ENCODE data around the gene RFPL3. TPM values are rescaled to one million over a fixed set of nuclear protein-coding genes. Genes with fewer than 3 reads are reported as not detected.

The RFPL3 gene
- polyA plus RNA-seq, 1 donor from 2014 or later = not detected

GRCh38 chr22:32313532-32313931, 44.1 kb upstream of the RFPL3 start:
- H4K20me1 ChIP-seq (ENCODE audit: insufficient read depth) = no peaks in the 10 kb centered on the region
- H3K9me3 ChIP-seq (ENCODE audit: low read length) = no peaks in the 10 kb centered on the region
- no peak overlapping the region for H3K4me2 ChIP-seq (ENCODE audit: low read length)
- no peaks in the 10 kb centered on the region for H3K36me3 ChIP-seq (ENCODE audit: insufficient read depth, low read length)
- H3K27ac ChIP-seq (ENCODE audit: low read length) = no peak overlapping the region
- H3K79me2 ChIP-seq (replicated peaks; ENCODE audit: insufficient read depth, low read length) = no peaks in the 10 kb centered on the region
- no peak overlapping the region for H3K4me3 ChIP-seq (ENCODE audit: low read length)
- H3F3A ChIP-seq (ENCODE audit: insufficient read depth, low read length, poor library complexity, severe bottlenecking) = no peaks in the 10 kb centered on the region
- TF ChIP-seq EP300 (conservative IDR thresholded peaks at IDR 0.05; ENCODE audit: poor library complexity, severe bottlenecking) (no peak), SMC3 (conservative IDR thresholded peaks at IDR 0.05; ENCODE audit: poor library complexity) (no peak), MXI1 (conservative IDR thresholded peaks at IDR 0.05; ENCODE audit: poor library complexity, severe bottlenecking) (no peak), RAD21 (conservative IDR thresholded peaks at IDR 0.05) (no peak), POLR2AphosphoS5 (IDR thresholded peaks at IDR 0.05) (no peak)
- TF ChIP-seq, protein P1, sequence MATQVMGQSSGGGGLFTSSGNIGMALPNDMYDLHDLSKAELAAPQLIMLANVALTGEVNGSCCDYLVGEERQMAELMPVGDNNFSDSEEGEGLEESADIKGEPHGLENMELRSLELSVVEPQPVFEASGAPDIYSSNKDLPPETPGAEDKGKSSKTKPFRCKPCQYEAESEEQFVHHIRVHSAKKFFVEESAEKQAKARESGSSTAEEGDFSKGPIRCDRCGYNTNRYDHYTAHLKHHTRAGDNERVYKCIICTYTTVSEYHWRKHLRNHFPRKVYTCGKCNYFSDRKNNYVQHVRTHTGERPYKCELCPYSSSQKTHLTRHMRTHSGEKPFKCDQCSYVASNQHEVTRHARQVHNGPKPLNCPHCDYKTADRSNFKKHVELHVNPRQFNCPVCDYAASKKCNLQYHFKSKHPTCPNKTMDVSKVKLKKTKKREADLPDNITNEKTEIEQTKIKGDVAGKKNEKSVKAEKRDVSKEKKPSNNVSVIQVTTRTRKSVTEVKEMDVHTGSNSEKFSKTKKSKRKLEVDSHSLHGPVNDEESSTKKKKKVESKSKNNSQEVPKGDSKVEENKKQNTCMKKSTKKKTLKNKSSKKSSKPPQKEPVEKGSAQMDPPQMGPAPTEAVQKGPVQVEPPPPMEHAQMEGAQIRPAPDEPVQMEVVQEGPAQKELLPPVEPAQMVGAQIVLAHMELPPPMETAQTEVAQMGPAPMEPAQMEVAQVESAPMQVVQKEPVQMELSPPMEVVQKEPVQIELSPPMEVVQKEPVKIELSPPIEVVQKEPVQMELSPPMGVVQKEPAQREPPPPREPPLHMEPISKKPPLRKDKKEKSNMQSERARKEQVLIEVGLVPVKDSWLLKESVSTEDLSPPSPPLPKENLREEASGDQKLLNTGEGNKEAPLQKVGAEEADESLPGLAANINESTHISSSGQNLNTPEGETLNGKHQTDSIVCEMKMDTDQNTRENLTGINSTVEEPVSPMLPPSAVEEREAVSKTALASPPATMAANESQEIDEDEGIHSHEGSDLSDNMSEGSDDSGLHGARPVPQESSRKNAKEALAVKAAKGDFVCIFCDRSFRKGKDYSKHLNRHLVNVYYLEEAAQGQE (IDR thresholded peaks at IDR 0.05; ENCODE audit: borderline replicate concordance) = no peak
- TF ChIP-seq, protein P2, sequence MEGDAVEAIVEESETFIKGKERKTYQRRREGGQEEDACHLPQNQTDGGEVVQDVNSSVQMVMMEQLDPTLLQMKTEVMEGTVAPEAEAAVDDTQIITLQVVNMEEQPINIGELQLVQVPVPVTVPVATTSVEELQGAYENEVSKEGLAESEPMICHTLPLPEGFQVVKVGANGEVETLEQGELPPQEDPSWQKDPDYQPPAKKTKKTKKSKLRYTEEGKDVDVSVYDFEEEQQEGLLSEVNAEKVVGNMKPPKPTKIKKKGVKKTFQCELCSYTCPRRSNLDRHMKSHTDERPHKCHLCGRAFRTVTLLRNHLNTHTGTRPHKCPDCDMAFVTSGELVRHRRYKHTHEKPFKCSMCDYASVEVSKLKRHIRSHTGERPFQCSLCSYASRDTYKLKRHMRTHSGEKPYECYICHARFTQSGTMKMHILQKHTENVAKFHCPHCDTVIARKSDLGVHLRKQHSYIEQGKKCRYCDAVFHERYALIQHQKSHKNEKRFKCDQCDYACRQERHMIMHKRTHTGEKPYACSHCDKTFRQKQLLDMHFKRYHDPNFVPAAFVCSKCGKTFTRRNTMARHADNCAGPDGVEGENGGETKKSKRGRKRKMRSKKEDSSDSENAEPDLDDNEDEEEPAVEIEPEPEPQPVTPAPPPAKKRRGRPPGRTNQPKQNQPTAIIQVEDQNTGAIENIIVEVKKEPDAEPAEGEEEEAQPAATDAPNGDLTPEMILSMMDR (IDR thresholded peaks at IDR 0.05; ENCODE audit: poor library complexity, severe bottlenecking) = no peak
- H2AFZ ChIP-seq (ENCODE audit: low read depth, low read length) = no peak overlapping the region
- H3K9me2 ChIP-seq (ENCODE audit: insufficient read depth, low read length) = no peaks in the 10 kb centered on the region
- no peaks in the 10 kb centered on the region for H3K27me3 ChIP-seq (ENCODE audit: insufficient read depth, low read depth, low read length)
- H3K9ac ChIP-seq (ENCODE audit: low read length) = no peak overlapping the region

DNA sequence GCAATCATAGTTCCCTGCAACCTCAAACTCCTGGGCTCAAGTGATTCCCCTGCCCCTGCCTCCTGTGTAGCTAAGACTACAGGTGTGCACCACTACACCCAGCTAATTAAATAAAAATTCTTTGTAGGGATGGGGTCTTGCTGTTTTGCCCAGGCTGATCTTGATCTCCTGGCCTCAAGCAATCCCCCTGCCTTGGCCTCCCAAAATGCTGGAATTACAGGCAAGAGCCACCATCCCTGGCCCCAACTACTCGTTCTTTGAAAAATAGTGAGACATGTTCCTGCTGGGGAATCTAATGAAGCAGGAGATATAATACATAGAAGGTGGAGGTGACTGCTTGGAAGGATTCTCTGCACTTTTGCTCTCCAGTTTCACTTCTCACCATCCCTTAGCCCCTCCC, 40.1 kb upstream of the RFPL3 start:
- Histone ChIP-seq H3K36me3 (ENCODE audit: insufficient read depth, low read length) (no peaks in the 10 kb centered on the region), H3K27ac (ENCODE audit: low read length) (no peak overlapping the region), H3K27me3 (ENCODE audit: insufficient read depth, low read depth, low read length) (no peaks in the 10 kb centered on the region), H3K9me3 (ENCODE audit: low read length) (no peaks in the 10 kb centered on the region), H2AFZ (ENCODE audit: low read depth, low read length) (no peak overlapping the region), H3K9ac (ENCODE audit: low read length) (no peak overlapping the region), H3K79me2 (replicated peaks; ENCODE audit: insufficient read depth, low read length) (no peaks in the 10 kb centered on the region), H3K9me2 (ENCODE audit: insufficient read depth, low read length) (no peaks in the 10 kb centered on the region), H3K4me2 (ENCODE audit: low read length) (no peak overlapping the region), H3K4me3 (ENCODE audit: low read length) (no peak overlapping the region), H4K20me1 (ENCODE audit: insufficient read depth) (no peaks in the 10 kb centered on the region), H3F3A (ENCODE audit: insufficient read depth, low read length, poor library complexity, severe bottlenecking) (no peaks in the 10 kb centered on the region)
- TF ChIP-seq EZH2 (IDR thresholded peaks at IDR 0.05; ENCODE audit: borderline replicate concordance, insufficient read depth, low read length, poor library complexity, severe bottlenecking) (no peak), POLR2AphosphoS5 (IDR thresholded peaks at IDR 0.05) (no peak), MXI1 (conservative IDR thresholded peaks at IDR 0.05; ENCODE audit: poor library complexity, severe bottlenecking) (no peak), EP300 (conservative IDR thresholded peaks at IDR 0.05; ENCODE audit: poor library complexity, severe bottlenecking) (no peak), TAF1 (IDR thresholded peaks at IDR 0.05; ENCODE audit: low read depth) (no peak), RAD21 (conservative IDR thresholded peaks at IDR 0.05) (no peak), SMC3 (conservative IDR thresholded peaks at IDR 0.05; ENCODE audit: poor library complexity) (no peak)
- TF ChIP-seq, protein P2 (IDR thresholded peaks at IDR 0.05; ENCODE audit: poor library complexity, severe bottlenecking) = no peak
- TF ChIP-seq, protein P1 (IDR thresholded peaks at IDR 0.05; ENCODE audit: borderline replicate concordance) = no peak
